Ovary (tissue), 3 donors: ENCODE results near the gene GALNT13.

Experiments
- EP300 ChIP-seq: sonication (generic); formaldehyde crosslinking; IDR thresholded peaks from one replicate; pipeline ENCODE4 v1.6.1; 2017; ENCODE audit warnings: antibody characterized with exemption
- POLR2A ChIP-seq: fragments of 450-650 bp; IDR thresholded peaks from one replicate; pipeline ENCODE4 v1.6.1; 2017; ENCODE audit warnings: antibody characterized with exemption, mild to moderate bottlenecking, moderate library complexity
- TF ChIP-seq, protein P1 (sequence below), 3 donors: fragments of 450-650 bp in 2 of 3; fragments of 200-600 bp in 1 of 3; IDR thresholded peaks; one replicate each; pipeline versions ENCODE4 v1.5.1 to v1.8.0; 2016 to 2022; ENCODE audit warnings: antibody characterized with exemption in 3 of 3, mild to moderate bottlenecking in 1 of 3
- donor health status: DM: no; HTN: no; CAD: no.

DNA sequence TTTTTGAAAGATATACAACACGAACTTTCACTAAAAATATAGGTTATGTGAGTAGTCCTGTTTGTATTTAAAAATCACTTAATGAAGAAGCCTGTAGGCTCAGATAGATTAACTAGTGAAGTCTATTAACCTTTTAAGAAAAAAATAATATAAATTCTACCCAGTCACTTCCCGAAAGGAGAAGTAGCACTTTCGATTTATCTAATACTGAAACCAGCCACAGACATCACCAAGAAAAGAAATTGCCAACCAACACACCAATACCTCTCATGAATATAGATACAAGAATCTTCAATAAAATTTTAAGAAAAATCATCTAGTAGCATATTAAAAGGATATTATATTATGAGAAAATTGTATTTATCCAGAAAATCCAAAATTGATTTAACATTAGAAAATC is 160.5 kb downstream of the GALNT13 start:
- TF ChIP-seq, protein P1, sequence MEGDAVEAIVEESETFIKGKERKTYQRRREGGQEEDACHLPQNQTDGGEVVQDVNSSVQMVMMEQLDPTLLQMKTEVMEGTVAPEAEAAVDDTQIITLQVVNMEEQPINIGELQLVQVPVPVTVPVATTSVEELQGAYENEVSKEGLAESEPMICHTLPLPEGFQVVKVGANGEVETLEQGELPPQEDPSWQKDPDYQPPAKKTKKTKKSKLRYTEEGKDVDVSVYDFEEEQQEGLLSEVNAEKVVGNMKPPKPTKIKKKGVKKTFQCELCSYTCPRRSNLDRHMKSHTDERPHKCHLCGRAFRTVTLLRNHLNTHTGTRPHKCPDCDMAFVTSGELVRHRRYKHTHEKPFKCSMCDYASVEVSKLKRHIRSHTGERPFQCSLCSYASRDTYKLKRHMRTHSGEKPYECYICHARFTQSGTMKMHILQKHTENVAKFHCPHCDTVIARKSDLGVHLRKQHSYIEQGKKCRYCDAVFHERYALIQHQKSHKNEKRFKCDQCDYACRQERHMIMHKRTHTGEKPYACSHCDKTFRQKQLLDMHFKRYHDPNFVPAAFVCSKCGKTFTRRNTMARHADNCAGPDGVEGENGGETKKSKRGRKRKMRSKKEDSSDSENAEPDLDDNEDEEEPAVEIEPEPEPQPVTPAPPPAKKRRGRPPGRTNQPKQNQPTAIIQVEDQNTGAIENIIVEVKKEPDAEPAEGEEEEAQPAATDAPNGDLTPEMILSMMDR (IDR thresholded peaks at IDR 0.05) = no peak
- TF ChIP-seq EP300 (no peak), POLR2A (no peak)
